Activated T-cell treated with anti-CD3 and anti-CD28 coated beads for 24 hours (primary cell): ENCODE data around the gene EFCAB6.

Source experiments
- DNase-seq: peaks from one replicate; pipeline ENCODE4 v3.0.0-alpha.2; 2020; ENCODE audit warnings: low read depth

EFCAB6 gene

GRCh38 chr22:43744700-43745410, 67.2 kb downstream of the EFCAB6 start:
- no peak for DNase-seq

GRCh38 chr22:43743929-43744643, 68.0 kb downstream of the EFCAB6 start:
- no peak for DNase-seq

- DNase-seq: no peak
These were observed 69.0 kb downstream of the EFCAB6 start for GRCh38 chr22:43743131-43743530.

GRCh38 chr22:43742154-43742950, 69.8 kb downstream of the EFCAB6 start:
- DNase-seq: no peak

- no peak for DNase-seq
These were observed 71.4 kb downstream of the EFCAB6 start for GRCh38 chr22:43740587-43741270.

- no peak for DNase-seq
These were observed 72.2 kb downstream of the EFCAB6 start for GRCh38 chr22:43739851-43740379.

GRCh38 chr22:43737150-43737828, 74.8 kb downstream of the EFCAB6 start:
- no peak for DNase-seq

GRCh38 chr22:43736651-43737050, 75.5 kb downstream of the EFCAB6 start:
- no peak for DNase-seq

- DNase-seq: no peak
These were observed 77.5 kb downstream of the EFCAB6 start for GRCh38 chr22:43734370-43735150.

GRCh38 chr22:43733138-43733537, 79.0 kb downstream of the EFCAB6 start:
- DNase-seq: no peak

- DNase-seq: no peak
These were observed 80.1 kb downstream of the EFCAB6 start for GRCh38 chr22:43731988-43732387.

- no peak for DNase-seq
These were observed 85.1 kb downstream of the EFCAB6 start for GRCh38 chr22:43726964-43727543.

- DNase-seq: no peak
These were observed 85.8 kb downstream of the EFCAB6 start for GRCh38 chr22:43726322-43726721.

- no peak for DNase-seq
These were observed 88.3 kb downstream of the EFCAB6 start for GRCh38 chr22:43723816-43724215.

- no peak for DNase-seq
These were observed 89.7 kb downstream of the EFCAB6 start for GRCh38 chr22:43722444-43722843.

- DNase-seq: no peak
These were observed 91.4 kb downstream of the EFCAB6 start for GRCh38 chr22:43720716-43721115.

GRCh38 chr22:43714104-43714503, 98.0 kb downstream of the EFCAB6 start:
- no peak for DNase-seq

GRCh38 chr22:43711681-43712080, 100.4 kb downstream of the EFCAB6 start:
- no peak for DNase-seq

- no peak for DNase-seq
These were observed 104.5 kb downstream of the EFCAB6 start for GRCh38 chr22:43707648-43708047.
